ENCODE measurements around the gene C12orf56.

GRCh38 chr12:64278421-64278820 is 112.1 kb downstream of the C12orf56 start:
- TF ChIP-seq ZNF274 (IDR thresholded peaks at IDR 0.05; ENCODE audit: low read depth, low read length) (no peak), SUZ12 (IDR thresholded peaks at IDR 0.05; ENCODE audit: extremely low read depth, insufficient read depth, insufficient read length) (no peak)
